Gastrocnemius medialis (tissue), 4 donors: Measurements from ENCODE around the gene PROSER3.

Experiments
- POLR2A ChIP-seq, 2 donors: fragments of 450-650 bp; IDR thresholded peaks; one replicate each; pipeline ENCODE4 v1.6.1; 2017; ENCODE audit warnings: antibody characterized with exemption in 2 of 2, mild to moderate bottlenecking in 2 of 2, moderate library complexity in 2 of 2
- TF ChIP-seq, protein P1 (sequence below), 5 experiments: fragments of 450-650 bp in 3 of 5; fragments of 200-600 bp in 2 of 5; sonication (generic) in 2 of 5; IDR thresholded peaks in 4 of 5; conservative IDR thresholded peaks in 1 of 5; 1 replicate in 4 of 5; 2 replicates in 1 of 5; pipeline ENCODE4 v1.5.1; 2016 to 2019; ENCODE audit warnings: antibody characterized with exemption in 5 of 5, mild to moderate bottlenecking in 3 of 5, moderate library complexity in 3 of 5

DNA sequence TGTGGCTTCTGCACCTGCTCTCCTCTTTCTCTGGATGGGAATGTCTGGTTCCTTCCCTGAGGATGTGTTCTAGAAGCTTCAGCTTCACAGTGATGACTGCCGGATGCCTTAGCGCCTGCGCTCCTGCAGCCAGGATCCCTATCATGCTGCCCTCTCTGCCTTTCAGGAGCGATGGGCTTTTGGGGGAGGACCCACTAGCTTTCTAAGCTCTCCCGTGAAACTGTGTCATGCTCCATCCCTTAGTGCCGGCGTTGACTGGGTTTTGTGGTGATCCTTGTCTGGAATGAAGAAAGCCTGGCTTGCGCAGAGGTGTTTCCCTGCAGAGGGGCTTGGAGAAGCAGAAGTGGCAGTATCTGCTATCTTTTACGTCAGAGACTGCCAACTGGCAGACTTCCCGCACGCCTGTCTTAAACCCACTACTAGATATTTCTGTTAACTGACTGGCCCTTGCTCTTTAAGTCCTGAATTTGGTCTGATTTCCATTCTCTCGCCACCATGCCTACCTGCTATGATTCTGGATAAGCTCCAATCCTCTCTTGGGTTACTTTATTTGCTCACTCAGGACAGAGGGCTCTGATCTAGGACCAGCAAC is 44.0 kb upstream of the PROSER3 start:
- TF ChIP-seq POLR2A (IDR thresholded peaks at IDR 0.05): no peak
- TF ChIP-seq, protein P1, sequence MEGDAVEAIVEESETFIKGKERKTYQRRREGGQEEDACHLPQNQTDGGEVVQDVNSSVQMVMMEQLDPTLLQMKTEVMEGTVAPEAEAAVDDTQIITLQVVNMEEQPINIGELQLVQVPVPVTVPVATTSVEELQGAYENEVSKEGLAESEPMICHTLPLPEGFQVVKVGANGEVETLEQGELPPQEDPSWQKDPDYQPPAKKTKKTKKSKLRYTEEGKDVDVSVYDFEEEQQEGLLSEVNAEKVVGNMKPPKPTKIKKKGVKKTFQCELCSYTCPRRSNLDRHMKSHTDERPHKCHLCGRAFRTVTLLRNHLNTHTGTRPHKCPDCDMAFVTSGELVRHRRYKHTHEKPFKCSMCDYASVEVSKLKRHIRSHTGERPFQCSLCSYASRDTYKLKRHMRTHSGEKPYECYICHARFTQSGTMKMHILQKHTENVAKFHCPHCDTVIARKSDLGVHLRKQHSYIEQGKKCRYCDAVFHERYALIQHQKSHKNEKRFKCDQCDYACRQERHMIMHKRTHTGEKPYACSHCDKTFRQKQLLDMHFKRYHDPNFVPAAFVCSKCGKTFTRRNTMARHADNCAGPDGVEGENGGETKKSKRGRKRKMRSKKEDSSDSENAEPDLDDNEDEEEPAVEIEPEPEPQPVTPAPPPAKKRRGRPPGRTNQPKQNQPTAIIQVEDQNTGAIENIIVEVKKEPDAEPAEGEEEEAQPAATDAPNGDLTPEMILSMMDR (IDR thresholded peaks at IDR 0.05 in 4 of 5, conservative IDR thresholded peaks at IDR 0.05 in 1 of 5): no peak
